GM23248 (cell line): ENCODE results near the gene CDC42. TPM values are rescaled to one million over a fixed set of nuclear protein-coding genes. Genes with fewer than 3 reads are reported as not detected.

Experiments used
- DNase-seq: peaks from one replicate; pipeline ENCODE4 v3.0.0-alpha.2; 2015
- H2AFZ ChIP-seq: fragments of 200-600 bp; sonication (generic); 2 replicates; pipeline ENCODE4 v1.6.1; 2016; ENCODE audit warnings: antibody characterized with exemption
- H3F3A ChIP-seq: fragments of 200-600 bp; sonication (generic); 2 replicates; pipeline ENCODE4 v1.6.1; 2016; ENCODE audit warnings: mild to moderate bottlenecking, antibody characterized with exemption, mixed run types; ENCODE audit not compliant: insufficient read depth
- H3K27ac ChIP-seq: fragments of 200-600 bp; sonication (generic); 2 replicates; pipeline ENCODE4 v1.5.1; 2016; ENCODE audit warnings: mild to moderate bottlenecking
- H3K27me3 ChIP-seq: fragments of 200-600 bp; sonication (generic); replicated peaks from 2 replicates; pipeline ENCODE4 v1.6.1; 2016; ENCODE audit warnings: mild to moderate bottlenecking; ENCODE audit not compliant: insufficient read depth
- H3K36me3 ChIP-seq: fragments of 200-600 bp; sonication (generic); 2 replicates; pipeline ENCODE4 v1.6.1; 2016; ENCODE audit warnings: low read depth, mild to moderate bottlenecking
- H3K4me1 ChIP-seq: fragments of 200-600 bp; sonication (generic); 2 replicates; pipeline ENCODE4 v1.6.1; 2016; ENCODE audit warnings: mild to moderate bottlenecking; ENCODE audit not compliant: insufficient read depth
- H3K4me2 ChIP-seq: fragments of 200-600 bp; sonication (generic); one replicate; pipeline ENCODE4 v1.6.1; 2016; ENCODE audit warnings: mild to moderate bottlenecking; ENCODE audit not compliant: unreplicated experiment
- H3K4me3 ChIP-seq: fragments of 200-600 bp; sonication (generic); 2 replicates; pipeline ENCODE4 v1.5.1; 2016; ENCODE audit warnings: mild to moderate bottlenecking
- H3K79me2 ChIP-seq: fragments of 200-600 bp; sonication (generic); 2 replicates; pipeline ENCODE4 v1.6.1; 2016; ENCODE audit warnings: mild to moderate bottlenecking; ENCODE audit not compliant: insufficient read depth
- H3K9ac ChIP-seq: fragments of 200-600 bp; sonication (generic); 2 replicates; pipeline ENCODE4 v1.6.1; 2016; ENCODE audit warnings: mild to moderate bottlenecking
- H3K9me2 ChIP-seq: fragments of 200-600 bp; sonication (generic); 2 replicates; pipeline ENCODE4 v1.6.1; 2016; ENCODE audit warnings: mixed run types, mild to moderate bottlenecking, moderate library complexity; ENCODE audit not compliant: insufficient read depth
- H3K9me3 ChIP-seq: fragments of 200-600 bp; sonication (generic); one replicate; pipeline ENCODE4 v1.6.1; 2017; ENCODE audit warnings: low read depth
- H4K20me1 ChIP-seq: fragments of 200-600 bp; sonication (generic); 2 replicates; pipeline ENCODE4 v1.6.0; 2016; ENCODE audit not compliant: insufficient read depth
- EZH2 ChIP-seq: fragments of 200-600 bp; sonication (generic); IDR thresholded peaks from 2 replicates; pipeline ENCODE4 v1.6.1; 2018; ENCODE audit warnings: antibody characterized with exemption, mild to moderate bottlenecking; ENCODE audit not compliant: insufficient read depth, poor library complexity, severe bottlenecking
- EZH2phosphoT487 ChIP-seq: fragments of 200-600 bp; sonication (generic); IDR thresholded peaks from 2 replicates; pipeline ENCODE4 v1.6.1; 2018; ENCODE audit warnings: antibody characterized with exemption, moderate library complexity, mild to moderate bottlenecking, low read depth; ENCODE audit not compliant: insufficient read depth
- WGBS, 2 experiments: methylation state at CpG; one replicate each; pipeline ENCODE4 v1.1.6; 2015 to 2017; ENCODE audit warnings: low lambda C conversion rate in 2 of 2, low coverage in 1 of 2; ENCODE audit errors: missing lambda C conversion rate in 2 of 2; 5-methylcytosine and 5-hydroxymethylcytosine counted together
- in situ Hi-C: fragments of 300-500 bp; cut with MboI; formaldehyde crosslinking; loops from 2 replicates; pipeline ENCODE4 v1.15.0; 2020
- polyA plus RNA-seq: library from polyadenylated mRNA; unstranded; fragments of >200 nt; fragmentation: Nextera tagmentation; extraction: Ambion mirVana; gene quantifications from 2 replicates; pipeline ENCODE4 v1.2.1, GENCODE V29; 2016
- total RNA-seq: library from RNA; depleted of rRNA; stranded (reverse); fragments of >200 nt; shearing (Covaris generic); gene quantifications from 2 replicates; pipeline ENCODE4 v1.2.3, GENCODE V29; 2014

CDC42 gene
- total and polyA plus RNA-seq, 2 experiments from 2014 or later = 159 to 420 TPM

- no peaks in the 10 kb centered on the region for H3K9me2 ChIP-seq
- no peaks in the 10 kb centered on the region for H3K79me2 ChIP-seq
- H2AFZ ChIP-seq = no peak overlapping the region
- DNase-seq = no peak
- no peaks in the 10 kb centered on the region for H3K27me3 ChIP-seq
- no peak overlapping the region for H3K27ac ChIP-seq
- 73 to 77% methylated on average over 3 of the region's 3 CpGs for WGBS, 2 experiments
- H3K4me1 ChIP-seq = peaks cover 28% of the 10 kb centered on the region
- no peaks in the 10 kb centered on the region for H3K36me3 ChIP-seq
- no peak overlapping the region for H3K9ac ChIP-seq
- in situ Hi-C loops = no loop called here
- H4K20me1 ChIP-seq = no peaks in the 10 kb centered on the region
- no peak overlapping the region for H3K4me3 ChIP-seq
- no peak for TF ChIP-seq EZH2
- no peak for TF ChIP-seq EZH2phosphoT487
- no peak overlapping the region for H3K4me2 ChIP-seq
- H3K9me3 ChIP-seq = no peaks in the 10 kb centered on the region
- peaks cover 16% of the 10 kb centered on the region for H3F3A ChIP-seq
Measured at GRCh38 chr1:22043198-22043769, 9.2 kb upstream of the CDC42 start.

DNA sequence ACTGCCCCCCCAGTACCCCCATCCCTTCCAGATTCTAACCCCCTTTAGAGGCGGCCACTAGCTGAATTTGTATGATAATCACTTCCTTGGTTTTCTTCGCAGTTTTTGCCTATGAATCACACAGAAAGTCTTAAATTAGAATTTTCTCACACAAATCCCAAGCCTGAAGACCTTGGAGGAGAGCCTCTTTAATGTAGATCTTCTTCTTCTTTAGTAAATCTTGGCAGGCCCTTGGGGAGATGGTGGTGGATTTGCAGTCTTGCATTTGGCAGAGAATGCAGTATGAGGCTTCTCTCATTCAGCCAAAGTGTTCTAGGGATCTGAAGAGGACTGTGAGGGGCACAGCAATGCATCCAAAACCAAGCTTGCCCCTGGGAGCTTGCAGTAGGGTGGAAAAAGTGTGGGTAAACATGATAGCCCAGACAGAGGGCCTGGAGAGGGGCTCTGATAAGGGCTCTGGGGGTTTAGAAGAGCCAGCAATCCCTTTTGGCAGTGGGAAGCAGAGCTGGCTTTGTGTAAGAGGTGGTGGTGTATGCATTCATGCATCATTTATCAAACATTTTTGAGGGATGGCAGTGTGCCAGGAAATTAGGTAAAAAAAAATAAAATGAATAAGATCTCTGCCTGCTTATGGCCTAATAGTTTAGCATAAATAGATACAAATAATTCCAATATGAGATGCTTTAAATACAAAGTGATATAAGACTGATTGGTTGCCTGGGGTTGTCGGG, 7.7 kb upstream of the CDC42 start:
- WGBS, 2 experiments = 63 to 78% methylated on average over 3 of the region's 3 CpGs
- Histone ChIP-seq H3K36me3 (no peaks in the 10 kb centered on the region), H3K27me3 (no peaks in the 10 kb centered on the region), H3K4me2 (peak overlapping the region; percentile 57), H3F3A (peaks cover 20% of the 10 kb centered on the region), H3K4me3 (peak overlapping the region; percentile 35; the same call in 1 of the 2 replicates), H3K9me2 (no peaks in the 10 kb centered on the region), H3K27ac (peak overlapping the region; percentile 90), H3K9ac (peak overlapping the region; percentile 65), H2AFZ (no peak overlapping the region), H4K20me1 (no peaks in the 10 kb centered on the region), H3K79me2 (no peaks in the 10 kb centered on the region), H3K4me1 (peaks cover 28% of the 10 kb centered on the region), H3K9me3 (no peaks in the 10 kb centered on the region)
- no peak for TF ChIP-seq EZH2phosphoT487
- no peak for TF ChIP-seq EZH2
- peak; percentile 72 for DNase-seq
- in situ Hi-C loops = no loop called here

DNA sequence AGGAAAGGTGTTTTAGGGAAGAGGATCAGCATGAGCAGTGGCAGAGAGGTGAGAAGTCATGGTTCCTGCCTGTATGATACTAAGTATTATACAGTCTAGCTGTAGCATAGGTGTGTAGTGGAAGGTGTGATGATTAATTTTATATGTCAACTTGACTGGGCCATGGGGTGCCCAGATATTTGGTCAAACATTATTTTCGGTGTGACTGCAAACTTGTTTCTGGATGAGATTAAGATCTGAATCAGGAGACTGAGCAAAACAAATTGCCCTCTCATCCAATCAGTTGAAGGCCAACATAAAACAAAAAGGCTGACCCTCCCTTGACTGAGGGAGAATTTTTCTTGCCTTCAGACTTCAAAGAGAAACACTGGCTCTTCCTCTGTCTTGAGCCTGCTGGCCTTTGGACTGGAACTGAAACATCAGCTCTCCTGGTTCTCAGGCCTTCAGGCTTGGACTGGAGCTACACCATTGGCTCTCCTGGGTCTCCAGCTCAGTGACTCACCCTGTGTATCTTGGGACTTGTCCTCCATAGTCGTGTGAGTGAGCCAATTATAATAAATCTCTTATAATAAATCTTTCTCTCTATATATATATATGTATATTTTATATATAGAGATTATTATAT, 6.8 kb upstream of the CDC42 start:
- in situ Hi-C loops = no loop called here

GRCh38 chr1:22048351-22049192, 3.9 kb upstream of the CDC42 start:
- Histone ChIP-seq H3K4me1 (peaks cover 23% of the 10 kb centered on the region), H4K20me1 (peaks cover 1% of the 10 kb centered on the region; the same call in 1 of the 2 replicates), H3K36me3 (no peaks in the 10 kb centered on the region), H3K4me3 (no peak overlapping the region), H3K9ac (peak overlapping the region; percentile 12; the same call in 1 of the 2 replicates), H3K79me2 (peaks cover 8% of the 10 kb centered on the region), H2AFZ (no peak overlapping the region), H3F3A (peaks cover 22% of the 10 kb centered on the region), H3K4me2 (peak overlapping the region; percentile 32), H3K27ac (peak overlapping the region; percentile 30), H3K9me3 (no peaks in the 10 kb centered on the region), H3K9me2 (no peaks in the 10 kb centered on the region), H3K27me3 (no peaks in the 10 kb centered on the region)
- DNase-seq = peak; percentile 70
- TF ChIP-seq EZH2phosphoT487 (no peak), EZH2 (no peak)
- in situ Hi-C loops = no loop called here
- WGBS, 2 experiments = 62 to 74% methylated on average over 8 of the region's 8 CpGs

More for the DNA sequence above, 6.8 kb upstream of the CDC42 start:
- TF ChIP-seq EZH2 = no peak
- TF ChIP-seq EZH2phosphoT487 = no peak
- 54 to 56% methylated on average over 2 of the region's 2 CpGs for WGBS, 2 experiments
- no peaks in the 10 kb centered on the region for H4K20me1 ChIP-seq
- no peaks in the 10 kb centered on the region for H3K36me3 ChIP-seq
- H3K9ac ChIP-seq = no peak overlapping the region
- no peak overlapping the region for H2AFZ ChIP-seq
- H3K79me2 ChIP-seq = no peaks in the 10 kb centered on the region
- no peaks in the 10 kb centered on the region for H3K9me3 ChIP-seq
- no peaks in the 10 kb centered on the region for H3K9me2 ChIP-seq
- peaks cover 20% of the 10 kb centered on the region for H3F3A ChIP-seq
- no peak overlapping the region for H3K4me2 ChIP-seq
- H3K27ac ChIP-seq = no peak overlapping the region
- H3K4me3 ChIP-seq = no peak overlapping the region
- DNase-seq = peak; percentile 31
- no peaks in the 10 kb centered on the region for H3K27me3 ChIP-seq
- H3K4me1 ChIP-seq = peaks cover 23% of the 10 kb centered on the region
